Esophagus muscularis mucosa (tissue), 3 donors: ENCODE results near the gene ASMT.

Source experiments
- CTCF ChIP-seq, 3 experiments: fragments of 200-600 bp in 2 of 3; fragments of 450-650 bp in 1 of 3; sonication (generic) in 2 of 3; IDR thresholded peaks; one replicate each; pipeline ENCODE4 v1.5.1; 2017 to 2019; ENCODE audit warnings: antibody characterized with exemption in 3 of 3, mild to moderate bottlenecking in 2 of 3, moderate library complexity in 1 of 3
- POLR2A ChIP-seq: fragments of 450-650 bp; IDR thresholded peaks from one replicate; pipeline ENCODE4 v1.6.1; 2017; ENCODE audit warnings: antibody characterized with exemption, moderate library complexity, mild to moderate bottlenecking, low read depth

GRCh38 chrX:1598876-1599790 is 15.7 kb upstream of the ASMT start:
- TF ChIP-seq POLR2A, result no peak
- TF ChIP-seq CTCF (IDR thresholded peaks at IDR 0.05), result no peak
